Fibroblast of lung (primary cell): ENCODE results near the gene LRRC8C. TPM values are rescaled to one million over a fixed set of nuclear protein-coding genes. Genes with fewer than 3 reads are reported as not detected.
A peak's percentile ranks its signal among the peaks of the same experiment; 100 is the strongest.

Experiments
- DNase-seq, 2 donors: peaks; one replicate each; pipeline versions ENCODE4 v3.0.0 to v3.0.0-alpha.2; 2010; ENCODE audit warnings: low read depth in 2 of 2
- H2AFZ ChIP-seq: 2 replicates; pipeline ENCODE4 v1.5.1; 2012; ENCODE audit warnings: low read length, control low read depth, inconsistent platforms
- H3K27ac ChIP-seq: 2 replicates; pipeline ENCODE4 v1.5.1; 2011; ENCODE audit warnings: low read length, control low read depth; ENCODE audit not compliant: insufficient read depth
- H3K27me3 ChIP-seq: 2 replicates; pipeline ENCODE4 v1.5.1; 2011; ENCODE audit warnings: mild to moderate bottlenecking, low read length; ENCODE audit not compliant: control insufficient read depth, insufficient read depth
- H3K36me3 ChIP-seq: 2 replicates; pipeline ENCODE4 v1.5.1; 2011; ENCODE audit warnings: low read length; ENCODE audit not compliant: control insufficient read depth, insufficient read depth
- H3K4me1 ChIP-seq: 2 replicates; pipeline ENCODE4 v1.5.1; 2011; ENCODE audit warnings: low read length; ENCODE audit not compliant: control insufficient read depth, insufficient read depth; ENCODE audit errors: extremely low read depth
- H3K4me2 ChIP-seq: 2 replicates; pipeline ENCODE4 v1.5.1; 2011; ENCODE audit warnings: low read length, control low read depth; ENCODE audit not compliant: insufficient read depth; ENCODE audit errors: extremely low read depth
- H3K4me3 ChIP-seq, 4 experiments: fragments of 200-600 bp in 1 of 4; sonication (generic) in 1 of 4; replicated peaks in 1 of 4; 2 replicates each; pipeline ENCODE4 v1.5.1; 2011 to 2016; ENCODE audit warnings: low read length in 4 of 4, low read depth in 3 of 4, mild to moderate bottlenecking in 3 of 4, control low read depth in 2 of 4, inconsistent platforms in 1 of 4, mixed read lengths in 1 of 4; ENCODE audit not compliant: insufficient read depth in 1 of 4; ENCODE audit errors: control extremely low read depth in 1 of 4
- H3K79me2 ChIP-seq: 2 replicates; pipeline ENCODE4 v1.5.1; 2012; ENCODE audit warnings: mild to moderate bottlenecking, low read length, inconsistent platforms; ENCODE audit not compliant: control insufficient read depth, insufficient read depth
- H3K9ac ChIP-seq: 2 replicates; pipeline ENCODE4 v1.5.1; 2011; ENCODE audit warnings: mild to moderate bottlenecking, low read length, control low read depth; ENCODE audit not compliant: insufficient read depth
- H3K9me3 ChIP-seq: 2 replicates; pipeline ENCODE4 v1.5.1; 2012; ENCODE audit warnings: low read depth, low read length; ENCODE audit not compliant: control insufficient read depth, insufficient read depth
- H4K20me1 ChIP-seq: 2 replicates; pipeline ENCODE4 v1.5.1; 2011; ENCODE audit warnings: low read length; ENCODE audit not compliant: control insufficient read depth, insufficient read depth; ENCODE audit errors: extremely low read depth
- CTCF ChIP-seq, 2 donors: IDR thresholded peaks in 1 of 2; conservative IDR thresholded peaks in 1 of 2; 1 replicate in 1 of 2; 2 replicates in 1 of 2; pipeline ENCODE4 v1.5.1; 2011 to 2012; ENCODE audit warnings: low read length in 2 of 2, control low read depth in 1 of 2, inconsistent platforms in 1 of 2, low read depth in 1 of 2, mild to moderate bottlenecking in 1 of 2
- EZH2 ChIP-seq: IDR thresholded peaks from 2 replicates; pipeline ENCODE4 v1.5.1; 2012; ENCODE audit warnings: low read length, control low read depth, mild to moderate bottlenecking; ENCODE audit errors: missing control alignments
- polyA plus RNA-seq, 2 donors: library from polyadenylated mRNA; depleted of rRNA in 1 of 2; stranded (reverse) in 1 of 2; unstranded in 1 of 2; fragments of >200 nt; gene quantifications; 2 replicates each; pipeline ENCODE4 v1.2.1, GENCODE V29; 2011 to 2012; ENCODE audit warnings: missing spikeins in 1 of 2
- total RNA-seq: library from RNA; depleted of rRNA; stranded (reverse); fragments of >200 nt; gene quantifications from 2 replicates; pipeline ENCODE4 v1.2.1, GENCODE V29; 2014

Gene LRRC8C
- total and polyA plus RNA-seq, 2 donors (not counting 1 experiment from before 2014, with no cell fraction given), result 5.4 to 13.2 TPM

- Histone ChIP-seq H2AFZ (no peak overlapping the region), H3K27me3 (no peaks in the 10 kb centered on the region), H3K36me3 (no peaks in the 10 kb centered on the region), H3K79me2 (no peaks in the 10 kb centered on the region), H3K27ac (no peak overlapping the region), H4K20me1 (no peaks in the 10 kb centered on the region), H3K4me1 (no peaks in the 10 kb centered on the region), H3K4me2 (no peak overlapping the region), H3K9ac (no peak overlapping the region), H3K9me3 (no peaks in the 10 kb centered on the region), H3K4me3 (no peak overlapping the region)
- TF ChIP-seq EZH2, result no peak
- no peak for TF ChIP-seq CTCF (conservative IDR thresholded peaks at IDR 0.05 in 1 of 2, IDR thresholded peaks at IDR 0.05 in 1 of 2; ENCODE audit: low read depth in 1 of 2, low read length in 2 of 2)
- DNase-seq, result no peak
These were observed 21.2 kb upstream of the LRRC8C start for GRCh38 chr1:89611721-89612120.

- DNase-seq, result no peak
- Histone ChIP-seq H3K36me3 (no peaks in the 10 kb centered on the region), H3K4me2 (no peak overlapping the region), H3K4me1 (no peaks in the 10 kb centered on the region), H2AFZ (no peak overlapping the region), H3K4me3 (no peak overlapping the region), H4K20me1 (no peaks in the 10 kb centered on the region), H3K27me3 (no peaks in the 10 kb centered on the region), H3K27ac (no peak overlapping the region), H3K9me3 (no peaks in the 10 kb centered on the region), H3K79me2 (no peaks in the 10 kb centered on the region), H3K9ac (no peak overlapping the region)
- TF ChIP-seq EZH2 (no peak), CTCF (conservative IDR thresholded peaks at IDR 0.05 in 1 of 2, IDR thresholded peaks at IDR 0.05 in 1 of 2; ENCODE audit: low read depth in 1 of 2, low read length in 2 of 2) (no peak)
These were observed 19.0 kb upstream of the LRRC8C start for GRCh38 chr1:89613928-89614327.

GRCh38 chr1:89615676-89616598, 17.0 kb upstream of the LRRC8C start:
- H3K4me1 ChIP-seq, result no peaks in the 10 kb centered on the region
- no peak overlapping the region for H3K27ac ChIP-seq
- H3K9ac ChIP-seq, result no peak overlapping the region
- no peak for DNase-seq
- no peaks in the 10 kb centered on the region for H3K9me3 ChIP-seq
- no peak overlapping the region for H3K4me2 ChIP-seq
- H4K20me1 ChIP-seq, result no peaks in the 10 kb centered on the region
- H3K79me2 ChIP-seq, result no peaks in the 10 kb centered on the region
- no peak for TF ChIP-seq EZH2
- TF ChIP-seq CTCF (conservative IDR thresholded peaks at IDR 0.05 in 1 of 2, IDR thresholded peaks at IDR 0.05 in 1 of 2; ENCODE audit: low read depth in 1 of 2, low read length in 2 of 2), result peak; percentile 6 to 31
- no peak overlapping the region for H2AFZ ChIP-seq
- no peaks in the 10 kb centered on the region for H3K36me3 ChIP-seq
- H3K4me3 ChIP-seq, result no peak overlapping the region
- no peaks in the 10 kb centered on the region for H3K27me3 ChIP-seq
